Activated B cell treated with CpG ODN at 0.5 μM for 24 hours (primary cell): Measurements from ENCODE around the gene CCDC197. TPM values are rescaled to one million over a fixed set of nuclear protein-coding genes. Genes with fewer than 3 reads are reported as not detected.

Experiments used
- ATAC-seq: fragments of 200-7000 bp; cut with Tn5 transposase; one replicate; pipeline ENCODE4 v1.10.0; 2021; ENCODE audit warnings: low read depth, mild to moderate bottlenecking, moderate library complexity
- CTCF ChIA-PET: fragments of 350-600 bp; sonication (Branson Sonifier 250); formaldehyde crosslinking; loops from one replicate; lab custom pipeline; 2021; ENCODE audit warnings: antibody characterized with exemption; lab: Charles Lee
- POLR2A ChIA-PET: fragments of 350-600 bp; sonication (Branson Sonifier 250); formaldehyde crosslinking; loops from one replicate; lab custom pipeline; 2021; ENCODE audit warnings: antibody characterized with exemption; lab: Charles Lee
- DNase-seq: peaks from one replicate; pipeline ENCODE4 v3.0.0; 2022
- H3K27ac Mint-ChIP-seq: one replicate; pipeline ENCODE4 v1.8.0; 2020; ENCODE audit warnings: mixed read lengths
- H3K27me3 Mint-ChIP-seq: one replicate; pipeline ENCODE4 v1.8.0; 2021; ENCODE audit warnings: mixed read lengths
- H3K36me3 Mint-ChIP-seq: one replicate; pipeline ENCODE4 v1.8.0; 2021; ENCODE audit warnings: low read depth, mixed read lengths
- H3K4me1 Mint-ChIP-seq: one replicate; pipeline ENCODE4 v1.8.0; 2021; ENCODE audit warnings: mixed read lengths
- H3K4me3 Mint-ChIP-seq: one replicate; pipeline ENCODE4 v1.8.0; 2020; ENCODE audit warnings: mild to moderate bottlenecking, mixed read lengths
- H3K9me3 Mint-ChIP-seq: one replicate; pipeline ENCODE4 v1.8.0; 2020; ENCODE audit warnings: mixed read lengths
- intact Hi-C: fragments of 100-400 bp; cut with micrococcal nuclease; formaldehyde crosslinking; loops from one replicate; pipeline ENCODE4 v1.15.1; 2024
- total RNA-seq: library from RNA; stranded (reverse); gene quantifications from 2 replicates; pipeline ENCODE4 v1.2.3, GENCODE V29; 2022
- TF ChIP-seq, protein P1 (sequence below): fragments of 200-600 bp; IDR thresholded peaks from one replicate; pipeline ENCODE4 v1.8.0; 2022; ENCODE audit warnings: antibody characterized with exemption, mild to moderate bottlenecking

The CCDC197 gene
- total RNA-seq, 1 donor from 2014 or later = not detected

- CTCF ChIA-PET = interaction anchor here (2.3 to 12.0 kb wide), 4 partner anchors 11 to 19 kb away, joined by 10 to 126 read pairs (median 25); no protein-coding TSS in a partner anchor
- Mint-ChIP-seq H3K27me3 (no peaks in the 10 kb centered on the region), H3K27ac (peak overlapping the region; percentile 93), H3K4me3 (no peak overlapping the region), H3K4me1 (peaks cover 94% of the 10 kb centered on the region), H3K9me3 (no peaks in the 10 kb centered on the region), H3K36me3 (no peaks in the 10 kb centered on the region)
- ATAC-seq (no peak), DNase-seq (no peak)
- POLR2A ChIA-PET = interaction anchor here (1.0 to 7.2 kb wide), 5 partner anchors 12 to 20 kb away, joined by 4 to 133 read pairs (median 12); no protein-coding TSS in a partner anchor
- TF ChIP-seq, protein P1, sequence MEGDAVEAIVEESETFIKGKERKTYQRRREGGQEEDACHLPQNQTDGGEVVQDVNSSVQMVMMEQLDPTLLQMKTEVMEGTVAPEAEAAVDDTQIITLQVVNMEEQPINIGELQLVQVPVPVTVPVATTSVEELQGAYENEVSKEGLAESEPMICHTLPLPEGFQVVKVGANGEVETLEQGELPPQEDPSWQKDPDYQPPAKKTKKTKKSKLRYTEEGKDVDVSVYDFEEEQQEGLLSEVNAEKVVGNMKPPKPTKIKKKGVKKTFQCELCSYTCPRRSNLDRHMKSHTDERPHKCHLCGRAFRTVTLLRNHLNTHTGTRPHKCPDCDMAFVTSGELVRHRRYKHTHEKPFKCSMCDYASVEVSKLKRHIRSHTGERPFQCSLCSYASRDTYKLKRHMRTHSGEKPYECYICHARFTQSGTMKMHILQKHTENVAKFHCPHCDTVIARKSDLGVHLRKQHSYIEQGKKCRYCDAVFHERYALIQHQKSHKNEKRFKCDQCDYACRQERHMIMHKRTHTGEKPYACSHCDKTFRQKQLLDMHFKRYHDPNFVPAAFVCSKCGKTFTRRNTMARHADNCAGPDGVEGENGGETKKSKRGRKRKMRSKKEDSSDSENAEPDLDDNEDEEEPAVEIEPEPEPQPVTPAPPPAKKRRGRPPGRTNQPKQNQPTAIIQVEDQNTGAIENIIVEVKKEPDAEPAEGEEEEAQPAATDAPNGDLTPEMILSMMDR = no peak
- intact Hi-C loops = loop anchor here (2.0 to 5.0 kb wide), 4 partner anchors 44 to 1281 kb away; partner anchors contain the start of genes DDX24 and IFI27L1
Observed at GRCh38 chr14:93957751-93958566, 39.1 kb upstream of the CCDC197 start.

DNA sequence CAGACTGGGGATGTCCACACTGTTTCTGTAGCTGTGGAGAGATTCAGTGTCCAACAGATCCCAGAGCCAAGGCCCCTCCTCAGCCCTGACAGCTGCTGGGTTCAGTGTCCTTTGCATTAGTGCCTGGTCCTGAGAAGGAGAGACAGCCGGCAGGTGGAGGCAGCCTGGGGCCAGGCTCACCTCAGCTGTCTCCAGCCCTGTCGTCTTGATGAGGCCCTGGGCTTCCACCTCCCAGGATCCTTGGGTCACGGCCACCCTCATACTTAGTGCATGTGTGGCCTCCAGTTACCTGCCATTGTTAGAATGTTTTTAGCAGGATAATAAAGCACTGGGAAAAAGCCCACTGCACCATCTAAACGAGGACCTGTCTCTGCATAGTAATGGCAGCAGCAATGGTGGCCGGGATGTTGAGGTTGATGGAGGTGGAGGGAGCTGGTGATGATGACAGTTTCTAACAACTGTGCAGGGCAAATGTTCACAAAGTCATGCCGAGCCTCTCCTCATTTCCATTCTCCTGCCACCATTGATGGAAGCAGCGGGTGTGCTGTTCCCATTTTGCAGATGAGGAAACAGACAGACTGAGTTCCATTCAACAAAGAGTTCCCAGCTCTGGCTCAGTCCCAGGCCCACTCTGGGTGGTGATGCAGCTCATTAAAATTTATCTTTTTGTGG lies 38.4 kb upstream of the CCDC197 start:
- no peak for ATAC-seq
- Mint-ChIP-seq H3K36me3 (no peaks in the 10 kb centered on the region), H3K4me1 (peaks cover 95% of the 10 kb centered on the region), H3K27ac (peak overlapping the region; percentile 93), H3K9me3 (no peaks in the 10 kb centered on the region), H3K27me3 (no peaks in the 10 kb centered on the region), H3K4me3 (peak overlapping the region; percentile 80)
- ChIA-PET CTCF (interaction anchor here (2.3 to 12.0 kb wide), 3 partner anchors 10 to 20 kb away, joined by 10 to 126 read pairs (median 34); no protein-coding TSS in a partner anchor), POLR2A (interaction anchor here (1.0 to 7.2 kb wide), 7 partner anchors 11 to 42 kb away, joined by 3 to 133 read pairs (median 6); no protein-coding TSS in a partner anchor)
- no peak for DNase-seq
- intact Hi-C loops = loop anchor here (1.0 to 5.0 kb wide), 8 partner anchors 9 to 1281 kb away; partner anchors contain the start of genes DDX24 and IFI27L1
- TF ChIP-seq, protein P1 = no peak

GRCh38 chr14:93959239-93960107 lies 37.6 kb upstream of the CCDC197 start:
- Mint-ChIP-seq H3K27me3 (no peaks in the 10 kb centered on the region), H3K4me3 (peak overlapping the region; percentile 80), H3K36me3 (no peaks in the 10 kb centered on the region), H3K4me1 (peaks cover 95% of the 10 kb centered on the region), H3K9me3 (no peaks in the 10 kb centered on the region), H3K27ac (peak overlapping the region; percentile 93)
- intact Hi-C loops = loop anchor here (1.0 to 5.0 kb wide), 8 partner anchors 8 to 1282 kb away; partner anchors contain the start of genes DDX24 and IFI27L1
- ATAC-seq (peak; percentile 75), DNase-seq (peak; percentile 81)
- POLR2A ChIA-PET = interaction anchor here (1.0 to 7.2 kb wide), 7 partner anchors 11 to 41 kb away, joined by 3 to 133 read pairs (median 6); no protein-coding TSS in a partner anchor
- TF ChIP-seq, protein P1 = no peak
- CTCF ChIA-PET = interaction anchor here (2.3 to 12.0 kb wide), 3 partner anchors 9 to 21 kb away, joined by 10 to 126 read pairs (median 34); no protein-coding TSS in a partner anchor

GRCh38 chr14:93960108-93960475 lies 37.0 kb upstream of the CCDC197 start:
- Mint-ChIP-seq H3K4me3 (no peak overlapping the region), H3K36me3 (no peaks in the 10 kb centered on the region), H3K4me1 (peaks cover 95% of the 10 kb centered on the region), H3K27ac (peak overlapping the region; percentile 93), H3K9me3 (no peaks in the 10 kb centered on the region), H3K27me3 (no peaks in the 10 kb centered on the region)
- DNase-seq (no peak), ATAC-seq (no peak)
- CTCF ChIA-PET = interaction anchor here (2.3 to 12.0 kb wide), 3 partner anchors 8 to 21 kb away, joined by 10 to 126 read pairs (median 34); no protein-coding TSS in a partner anchor
- POLR2A ChIA-PET = interaction anchor here (1.9 to 7.2 kb wide), 3 partner anchors 10 to 20 kb away, joined by 12 to 133 read pairs (median 16); no protein-coding TSS in a partner anchor
- intact Hi-C loops = no loop called here
- TF ChIP-seq, protein P1 = no peak
